ENCODE data around the gene GPR137.
A peak's percentile ranks its signal among the peaks of the same experiment; 100 is the strongest.

The GPR137 gene

DNA sequence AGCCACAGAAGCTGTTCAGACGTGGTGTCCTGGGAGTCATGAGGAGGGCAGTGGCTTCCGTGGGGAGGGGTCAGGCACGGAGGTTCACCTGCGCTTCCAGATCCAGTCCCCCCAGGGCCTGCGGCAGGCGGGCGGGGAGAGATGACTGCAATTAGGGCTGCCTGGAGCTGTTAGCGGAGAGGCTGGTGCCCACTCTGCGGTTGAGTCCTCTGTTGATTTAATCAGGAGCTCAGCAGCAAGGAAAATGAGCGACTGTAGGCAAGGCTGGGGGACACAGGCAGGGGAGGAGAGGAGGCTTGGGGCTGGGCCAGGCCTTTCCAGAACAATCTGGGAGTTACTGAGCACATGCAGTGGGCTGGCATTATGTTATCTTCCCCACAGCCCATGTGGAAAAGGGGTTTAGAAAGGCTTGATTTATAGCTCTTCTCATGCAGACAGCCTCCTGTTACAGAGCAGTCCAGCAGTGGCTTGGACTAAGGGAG, 21.2 kb upstream of the GPR137 start:
- DNase-seq, result no peak

DNA sequence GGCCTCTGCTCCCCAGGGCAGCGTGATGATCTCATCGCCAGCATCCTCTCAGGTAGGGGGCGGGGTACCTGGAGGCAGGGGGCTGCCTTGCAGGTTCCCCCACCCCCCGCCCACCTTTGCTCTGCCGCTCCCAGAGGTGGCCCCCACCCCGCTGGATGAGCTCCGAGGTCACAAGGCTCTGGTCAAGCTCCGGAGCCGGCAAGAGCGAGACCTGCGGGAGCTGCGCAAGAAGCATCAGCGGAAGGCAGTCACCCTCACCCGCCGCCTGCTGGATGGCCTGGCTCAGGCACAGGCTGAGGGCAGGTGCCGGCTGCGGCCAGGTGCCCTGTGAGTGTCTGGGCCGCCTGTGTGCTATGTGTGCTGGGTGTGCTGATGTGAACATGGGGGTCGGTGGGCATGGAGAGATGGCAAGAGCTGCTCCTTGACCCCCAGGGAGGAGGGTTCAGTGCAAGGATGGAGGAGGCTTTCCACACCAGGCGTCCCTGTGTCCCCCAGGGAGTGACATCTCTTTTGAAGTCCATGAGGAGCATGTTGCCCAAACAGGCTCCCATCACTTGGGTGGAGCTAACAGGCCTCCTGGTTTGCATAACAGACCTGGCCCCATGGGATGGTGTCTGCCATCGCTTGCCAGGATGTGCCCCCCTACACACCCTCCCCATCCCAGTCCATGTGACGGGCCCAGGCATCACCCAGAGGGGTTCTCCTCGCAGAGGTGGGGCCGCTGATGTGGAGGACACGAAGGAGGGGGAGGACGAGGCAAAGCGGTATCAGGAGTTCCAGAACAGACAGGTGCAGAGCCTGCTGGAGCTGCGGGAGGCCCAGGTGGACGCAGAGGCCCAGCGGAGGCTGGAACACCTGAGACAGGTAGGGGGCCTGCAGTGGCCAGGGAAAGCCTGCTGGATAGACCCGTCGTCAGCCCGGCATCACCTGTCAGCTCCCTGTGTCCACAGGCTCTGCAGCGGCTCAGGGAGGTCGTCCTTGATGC, 20.2 kb upstream of the GPR137 start:
- no peak for DNase-seq

DNA sequence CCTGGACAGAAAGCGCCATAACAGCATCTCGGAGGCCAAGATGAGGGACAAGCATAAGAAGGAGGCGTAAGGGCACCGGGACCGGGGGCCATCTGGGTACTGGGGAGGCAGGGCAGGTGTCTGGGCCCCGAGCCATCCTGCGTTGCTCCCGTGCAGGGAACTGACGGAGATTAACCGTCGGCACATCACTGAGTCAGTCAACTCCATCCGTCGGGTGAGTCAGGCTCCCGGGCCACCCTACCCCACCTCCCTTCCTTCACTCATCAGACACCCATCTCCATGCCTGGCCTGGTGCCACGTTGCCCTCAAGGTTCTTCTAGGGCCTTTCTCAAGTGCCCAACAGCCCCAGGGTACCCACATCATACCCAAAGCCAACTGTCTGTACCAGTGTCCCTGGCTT, 19.3 kb upstream of the GPR137 start:
- DNase-seq, result no peak

DNA sequence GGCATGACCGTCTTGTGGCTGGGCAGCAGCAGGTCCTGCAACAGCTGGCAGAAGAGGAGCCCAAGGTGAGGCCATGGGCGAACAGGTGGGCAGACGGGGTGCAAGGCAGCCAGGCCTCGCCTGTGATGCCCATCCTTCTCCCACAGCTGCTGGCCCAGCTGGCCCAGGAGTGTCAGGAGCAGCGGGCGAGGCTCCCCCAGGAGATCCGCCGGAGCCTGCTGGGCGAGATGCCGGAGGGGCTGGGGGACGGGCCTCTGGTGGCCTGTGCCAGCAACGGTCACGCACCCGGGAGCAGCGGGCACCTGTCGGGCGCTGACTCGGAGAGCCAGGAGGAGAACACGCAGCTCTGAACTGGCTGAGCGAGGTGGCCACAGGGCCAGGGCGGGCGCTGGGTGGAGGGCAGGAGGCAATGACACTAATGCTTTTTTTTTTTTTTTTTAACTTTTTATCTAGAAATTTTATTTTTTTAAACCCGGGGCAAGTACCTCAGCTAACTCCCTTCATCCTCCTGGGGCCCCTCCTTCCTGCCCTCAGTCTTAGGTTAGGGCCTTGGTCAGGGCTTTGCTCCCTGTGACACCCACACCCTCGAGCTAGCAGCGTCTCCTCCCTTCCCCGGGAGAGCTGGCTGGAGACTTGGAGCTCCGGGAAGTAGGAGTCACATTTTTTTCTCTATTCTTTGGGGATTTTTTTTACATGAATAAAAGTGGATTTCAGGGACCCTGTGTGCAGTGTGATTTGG, 18.3 kb upstream of the GPR137 start:
- no peak for DNase-seq

DNA sequence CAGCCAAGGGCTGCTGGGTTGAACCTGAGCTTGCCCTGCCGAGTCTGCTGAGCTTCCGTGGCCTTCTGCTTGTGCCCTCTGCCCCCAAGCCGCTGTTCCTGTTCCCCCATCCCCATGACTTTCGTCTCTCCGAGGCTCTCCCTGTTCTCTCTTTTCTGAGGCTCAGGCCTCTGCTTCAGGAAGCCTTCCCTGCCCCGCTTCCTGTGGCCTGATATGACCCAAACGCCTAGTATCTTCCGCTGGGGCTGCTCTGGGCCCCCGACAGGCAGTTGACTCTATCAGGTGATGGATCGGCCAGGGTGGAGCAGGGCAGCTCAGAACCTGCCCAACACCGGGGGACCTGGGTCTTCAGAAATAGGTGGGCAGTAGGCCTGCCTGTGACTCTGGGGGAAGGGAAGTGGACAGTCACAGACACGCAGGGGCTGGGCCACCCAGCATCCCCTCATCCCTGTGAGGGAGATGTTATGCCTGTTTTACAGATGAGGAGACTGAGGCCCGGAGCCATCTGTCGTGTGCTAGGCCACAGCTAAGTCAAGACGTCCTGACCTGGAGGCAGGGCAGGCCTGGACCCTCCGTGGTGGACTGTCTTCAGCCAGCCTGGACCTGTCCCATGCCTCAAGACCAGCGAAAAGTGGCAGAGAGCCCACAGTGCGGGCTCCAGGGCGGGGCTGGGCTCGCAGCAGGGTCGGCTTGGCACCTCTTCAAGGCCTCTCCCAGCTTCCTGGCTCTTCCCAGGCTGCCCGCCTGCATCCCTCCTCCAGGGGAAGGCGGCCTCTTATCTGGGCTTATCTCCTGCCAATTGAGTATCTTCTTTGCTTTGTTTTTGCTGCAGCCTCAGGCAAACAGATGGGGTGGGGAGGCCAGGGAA, 17.4 kb upstream of the GPR137 start:
- no peak for DNase-seq

DNA sequence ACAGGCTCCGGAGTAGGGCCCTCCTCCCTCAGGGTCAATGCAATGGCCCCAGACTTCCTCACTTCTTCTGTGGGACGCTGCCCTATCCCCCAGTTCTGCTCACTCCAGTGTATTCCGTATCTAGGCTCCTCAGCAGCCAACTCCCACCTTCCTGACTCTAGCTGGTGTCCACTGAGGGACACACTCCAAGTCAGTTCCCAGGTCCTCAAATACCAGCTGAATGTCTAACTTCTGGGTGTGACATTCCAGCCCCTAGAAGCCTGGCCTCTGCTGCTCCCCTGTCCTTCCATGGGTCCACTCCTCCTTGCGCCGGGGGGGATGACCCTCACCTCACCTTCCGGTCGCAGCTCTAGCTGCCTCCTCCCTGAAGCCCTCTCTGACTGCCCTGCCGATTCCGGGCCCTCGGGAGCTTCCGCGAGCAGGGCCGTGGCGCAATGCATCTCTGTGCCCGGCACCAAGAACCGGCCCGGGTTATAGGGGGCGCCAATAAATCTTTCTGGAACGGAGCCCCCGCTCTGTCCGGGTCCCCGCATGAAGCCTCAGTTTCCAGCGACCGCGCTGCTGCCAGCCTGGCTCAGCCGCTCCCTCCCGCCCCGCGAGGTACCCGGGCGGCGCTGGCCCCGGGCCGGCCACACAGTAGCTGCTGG, 16.6 kb upstream of the GPR137 start:
- no peak for DNase-seq

DNA sequence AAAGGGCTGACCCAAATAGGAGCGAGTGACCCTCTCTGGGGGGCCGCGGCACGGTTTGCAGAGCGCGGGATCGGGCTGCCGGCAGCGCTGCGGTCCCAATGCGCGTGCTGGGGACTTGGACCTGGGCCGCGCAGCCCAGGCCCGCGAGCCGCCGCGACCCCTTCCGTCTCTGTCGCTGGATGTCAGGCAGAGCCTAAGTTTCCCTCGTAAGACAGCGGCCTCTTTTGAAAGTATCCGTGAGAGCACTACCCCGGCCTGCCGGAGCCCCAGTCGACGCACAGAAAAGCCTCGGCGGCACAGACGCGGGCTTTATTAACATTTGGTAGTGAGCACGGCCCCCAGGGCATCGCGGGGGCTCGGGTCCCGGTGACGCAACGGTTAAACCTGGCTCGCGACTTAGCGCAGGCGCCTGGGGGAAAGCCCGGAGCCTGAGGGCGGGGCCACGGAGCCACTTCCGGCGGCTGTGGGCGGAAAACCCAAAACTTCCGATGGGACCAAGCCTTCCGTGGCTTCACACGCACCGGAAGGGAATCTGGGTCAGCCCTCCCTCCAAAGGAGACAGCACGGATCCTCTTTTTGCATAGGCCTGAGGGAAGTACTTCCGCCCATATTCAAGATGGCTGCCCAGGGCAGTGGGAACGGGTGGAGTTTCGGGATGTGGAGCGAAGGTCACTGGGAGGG, 16.0 kb upstream of the GPR137 start:
- DNase-seq, result peak; percentile 96

DNA sequence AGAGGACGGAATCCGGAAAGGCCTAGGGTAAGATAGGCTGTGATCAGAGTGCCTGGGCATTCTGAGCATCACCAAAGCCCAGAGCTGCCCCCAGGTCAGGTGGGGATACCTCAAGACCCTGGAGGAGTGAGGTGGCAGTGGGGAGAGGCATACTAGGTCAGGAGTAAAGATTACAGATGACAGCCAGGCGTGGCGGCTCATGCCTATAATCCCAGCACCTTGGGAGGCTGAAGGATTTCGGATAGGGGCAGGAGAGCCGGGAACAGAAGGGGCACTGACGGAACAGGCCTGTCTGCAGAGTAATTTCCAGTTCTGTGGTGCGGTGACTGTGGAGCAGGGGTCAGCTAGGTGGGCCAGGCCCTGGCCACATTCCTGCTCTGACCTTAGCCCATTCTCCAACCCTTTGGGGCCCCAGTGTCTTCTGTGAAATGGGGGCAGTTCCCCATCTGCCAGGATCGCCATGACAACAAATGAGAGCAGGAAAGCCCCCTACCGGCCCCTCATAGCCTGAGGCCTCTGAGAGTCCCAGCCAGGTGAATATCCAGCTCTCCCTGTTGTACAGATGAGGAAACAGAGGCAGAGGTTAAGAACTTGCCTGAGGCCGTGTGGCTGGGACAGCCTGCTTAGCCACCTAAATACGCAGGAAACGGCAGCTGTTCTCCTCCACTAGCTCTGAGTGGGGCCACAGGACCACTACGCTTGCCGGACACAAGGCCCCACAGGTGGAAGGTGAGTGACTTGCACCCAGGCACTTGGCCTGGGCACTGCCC, 10.4 kb upstream of the GPR137 start:
- DNase-seq, result no peak

DNA sequence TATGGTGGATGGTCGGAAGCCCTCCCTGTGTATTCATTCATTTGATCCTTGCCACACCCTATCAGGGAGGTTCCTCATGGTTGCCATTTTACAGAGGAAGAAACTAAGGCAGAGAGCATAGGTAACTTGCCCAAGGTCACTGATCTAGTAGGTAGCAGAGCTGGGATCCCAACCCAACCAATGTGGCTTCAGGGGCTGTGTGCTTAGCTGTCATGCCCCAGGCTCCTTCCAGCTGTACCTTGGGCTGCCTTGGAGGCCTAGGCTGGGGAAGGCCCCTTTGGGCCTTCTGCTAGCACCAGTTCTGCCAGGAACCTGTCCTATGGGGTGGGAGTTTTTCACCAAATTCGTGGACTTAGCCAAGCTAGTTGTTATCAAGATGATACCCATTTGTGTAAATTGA, 9.8 kb upstream of the GPR137 start:
- DNase-seq, result no peak

DNA sequence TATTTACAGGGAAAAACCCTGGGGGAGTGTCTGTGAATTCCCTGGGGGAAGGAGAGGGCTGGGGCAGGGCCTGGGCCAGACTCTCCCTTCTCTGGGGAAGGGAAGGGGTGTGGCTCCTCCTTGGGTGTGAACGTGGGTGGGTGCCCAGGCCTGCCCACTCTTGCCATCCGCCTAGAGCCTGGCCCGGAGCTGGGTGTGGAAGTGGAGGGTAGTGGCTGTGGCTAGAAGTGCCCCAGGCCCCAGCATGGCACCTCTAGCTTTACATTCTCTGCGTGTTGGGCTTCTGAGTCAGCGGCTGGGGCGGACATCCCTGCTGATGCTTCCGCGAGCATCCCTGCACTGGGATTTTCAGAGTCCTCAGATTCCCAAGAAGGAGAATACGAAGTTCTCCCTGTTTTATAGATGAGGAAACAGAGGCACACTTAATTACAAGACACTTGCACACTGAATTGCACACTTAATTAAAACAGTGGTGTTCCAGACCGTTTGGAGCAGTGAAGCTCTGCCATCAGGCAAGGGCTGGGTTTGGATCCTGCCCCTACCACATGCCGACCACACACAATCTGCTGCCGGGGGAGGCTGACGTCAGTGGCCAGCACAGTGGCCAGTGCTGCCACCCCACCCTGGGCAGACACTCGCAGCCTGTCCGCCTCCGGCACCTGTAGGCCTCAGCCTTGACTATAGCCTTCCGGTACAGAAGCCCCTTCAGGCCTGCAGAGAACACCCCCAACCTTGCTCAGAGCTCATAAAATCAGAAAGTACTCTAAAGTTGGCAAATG, 8.8 kb upstream of the GPR137 start:
- DNase-seq, result no peak

DNA sequence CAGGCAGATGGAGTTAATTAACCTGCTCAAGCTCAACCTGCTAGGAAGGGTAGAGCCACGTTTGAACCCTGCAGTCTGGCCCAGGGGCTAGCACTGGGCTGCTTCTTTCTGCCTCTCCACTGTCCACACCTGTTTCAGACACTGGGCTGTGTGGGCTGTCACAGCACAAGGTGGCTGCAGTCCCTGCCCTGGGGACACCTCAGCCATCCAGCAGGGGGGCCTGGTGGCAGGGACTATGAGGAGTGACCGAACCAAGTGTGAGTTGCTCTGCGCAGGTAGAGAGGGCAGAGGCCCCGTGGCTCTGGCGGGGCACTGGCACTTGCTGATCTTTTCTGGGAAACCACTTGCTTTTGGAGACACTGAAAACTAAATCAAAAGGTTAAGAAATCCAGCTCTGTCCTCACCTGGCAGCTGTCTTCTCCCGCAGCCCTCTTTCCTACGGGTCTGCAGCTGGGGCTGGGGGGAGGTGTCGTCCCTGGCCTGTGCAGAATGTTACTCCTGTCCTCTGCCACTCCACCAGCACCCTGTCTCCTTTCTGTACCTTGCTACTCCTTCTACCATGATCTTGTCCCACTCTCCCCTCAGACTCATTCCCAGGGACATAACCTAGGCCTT, 7.0 kb upstream of the GPR137 start:
- no peak for DNase-seq

DNA sequence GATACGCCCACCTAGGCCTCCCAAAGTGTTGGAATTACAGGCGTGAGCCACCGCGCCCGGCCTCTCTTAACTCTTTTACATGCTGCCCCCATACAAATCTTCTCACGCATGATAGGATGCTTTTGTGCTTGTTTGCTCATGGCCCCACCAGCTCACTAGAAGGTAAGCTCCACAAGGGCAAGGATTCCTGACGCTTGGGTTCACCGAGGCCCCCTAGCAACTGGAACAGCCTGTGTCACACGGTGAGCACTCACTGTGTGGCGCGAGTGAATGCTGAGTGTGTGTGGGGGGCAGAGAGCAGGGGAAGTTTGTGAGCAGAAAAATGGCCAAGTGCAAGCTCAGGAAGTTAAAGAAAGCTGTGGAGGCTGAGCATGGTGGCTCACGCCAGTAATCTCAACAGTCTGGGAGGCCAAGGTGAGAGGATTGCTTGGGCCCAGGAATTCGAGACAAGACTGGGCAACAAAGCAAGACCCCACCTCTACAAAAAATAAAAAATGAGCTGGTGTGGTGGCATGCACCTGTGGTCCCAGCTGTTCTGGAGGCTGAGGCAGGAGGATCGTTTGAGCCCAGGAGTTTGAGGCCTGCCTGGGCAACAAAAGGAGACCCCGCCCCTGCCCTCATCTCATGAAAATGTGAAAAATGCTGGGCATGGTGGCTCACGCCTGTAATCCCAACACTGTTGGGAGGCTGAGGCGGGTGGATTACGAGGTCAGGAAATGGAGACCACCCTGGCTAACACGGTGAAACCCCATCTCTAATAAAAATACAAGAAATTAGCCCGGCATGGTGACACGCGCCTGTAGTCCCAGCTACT, 3.5 kb upstream of the GPR137 start:
- no peak for DNase-seq

DNA sequence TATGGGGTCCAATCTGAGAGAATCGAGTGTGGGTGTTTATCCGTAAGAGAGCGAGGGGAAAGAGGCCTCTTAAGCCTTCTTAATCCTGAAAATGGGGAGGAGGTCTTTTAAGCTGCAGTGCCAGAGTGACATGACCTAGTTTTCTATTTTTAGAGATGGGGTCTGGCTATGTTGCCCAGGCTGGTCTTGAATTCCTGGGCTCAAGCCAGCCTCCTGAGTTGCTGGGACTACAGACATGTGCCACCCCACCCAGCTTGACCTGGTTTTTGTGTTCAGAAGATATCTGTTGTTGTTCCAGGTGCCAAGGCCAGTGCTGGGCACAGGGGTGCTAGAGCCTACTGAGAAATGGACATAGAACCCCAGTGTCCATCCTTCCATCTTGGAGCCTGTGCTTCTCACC, 2.6 kb upstream of the GPR137 start:
- no peak for DNase-seq

DNA sequence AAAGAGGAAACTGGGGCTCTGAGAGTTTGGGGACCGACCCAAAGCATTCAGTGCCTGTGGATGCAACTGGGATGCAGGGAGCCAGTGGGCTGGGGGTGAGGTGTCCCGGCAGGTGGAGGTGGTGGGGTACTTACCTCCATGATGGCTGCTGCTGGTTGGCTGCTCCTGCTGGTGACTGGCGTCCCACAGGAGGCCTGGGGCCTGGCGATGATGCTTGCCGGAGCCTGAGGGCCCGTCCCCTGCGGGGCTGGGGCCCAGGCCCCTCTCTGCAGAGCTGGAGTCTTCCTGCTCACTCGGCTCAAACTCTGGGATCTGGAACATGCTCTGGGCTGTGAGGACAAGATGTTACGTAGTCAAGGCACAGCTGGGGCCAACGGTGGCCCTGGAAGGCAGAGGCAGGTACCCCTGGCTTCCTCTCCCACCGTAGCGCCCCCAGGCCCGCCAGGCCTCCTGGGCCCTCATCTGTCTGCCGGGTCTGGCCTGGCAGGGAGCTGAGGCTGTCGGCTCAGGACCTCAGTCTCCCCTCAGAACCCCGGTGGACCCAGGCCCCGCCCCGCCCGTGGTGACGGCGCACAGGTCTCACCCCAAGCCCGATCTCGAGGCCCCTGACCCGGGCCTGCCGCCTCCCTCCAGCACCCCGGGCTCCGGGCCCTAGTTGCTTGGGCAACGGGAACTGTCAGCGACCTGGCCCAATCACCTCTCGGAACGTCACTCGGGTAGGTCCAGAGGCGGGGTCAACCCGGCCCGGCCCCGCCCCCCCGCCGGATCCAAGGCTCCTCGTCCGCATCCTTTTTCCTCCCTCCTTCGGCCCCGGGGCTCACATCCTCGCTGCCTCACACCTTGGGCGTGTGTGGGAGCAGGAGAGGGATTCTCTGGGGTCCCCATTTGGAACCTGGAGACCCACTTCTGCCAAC, 1.3 kb upstream of the GPR137 start, which contains the start of gene BAD:
Gene BAD, minus strand, starts transcription at position 618 of the 914 bp plus-strand sequence. Its CDS starts 297 bp downstream, at position 321.
- peak; percentile 90 for DNase-seq

DNA sequence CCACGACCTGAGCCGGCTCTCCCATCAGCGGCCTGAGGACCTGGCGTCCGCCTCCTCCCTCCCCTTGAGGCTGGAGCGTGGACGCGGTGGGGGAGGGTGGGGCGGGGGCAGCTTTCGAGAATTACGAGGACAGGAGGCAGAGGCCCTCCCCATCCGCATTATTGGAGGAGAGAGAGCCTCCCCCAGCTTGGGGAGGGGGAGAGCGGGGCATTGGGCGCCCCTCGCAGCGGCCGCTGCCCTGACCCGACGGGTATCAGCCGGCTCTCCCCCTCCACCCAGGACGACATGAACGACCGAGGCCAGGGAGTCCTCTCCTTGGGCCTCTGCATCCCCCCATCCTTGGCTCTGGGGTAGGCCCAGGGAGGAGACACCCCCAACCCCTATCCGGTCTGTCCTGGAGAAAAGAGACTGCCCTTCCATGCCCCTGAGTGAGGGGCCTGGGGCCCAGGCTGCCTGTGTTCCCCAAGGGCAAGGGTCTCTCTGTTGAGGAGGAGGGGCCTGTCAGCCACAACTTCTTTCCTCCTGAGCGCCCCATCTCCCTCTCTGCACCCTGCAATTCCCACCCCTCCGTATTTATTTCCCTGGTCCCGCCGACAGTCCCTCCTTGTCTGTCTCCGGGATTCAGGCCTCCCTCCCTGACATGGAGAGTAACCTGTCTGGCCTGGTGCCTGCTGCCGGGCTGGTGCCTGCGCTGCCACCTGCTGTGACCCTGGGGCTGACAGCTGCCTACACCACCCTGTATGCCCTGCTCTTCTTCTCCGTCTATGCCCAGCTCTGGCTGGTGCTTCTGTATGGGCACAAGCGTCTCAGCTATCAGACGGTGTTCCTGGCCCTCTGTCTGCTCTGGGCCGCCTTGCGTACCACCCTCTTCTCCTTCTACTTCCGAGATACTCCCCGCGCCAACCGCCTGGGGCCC, 495 bp downstream of the GPR137 start:
- DNase-seq, result no peak

DNA sequence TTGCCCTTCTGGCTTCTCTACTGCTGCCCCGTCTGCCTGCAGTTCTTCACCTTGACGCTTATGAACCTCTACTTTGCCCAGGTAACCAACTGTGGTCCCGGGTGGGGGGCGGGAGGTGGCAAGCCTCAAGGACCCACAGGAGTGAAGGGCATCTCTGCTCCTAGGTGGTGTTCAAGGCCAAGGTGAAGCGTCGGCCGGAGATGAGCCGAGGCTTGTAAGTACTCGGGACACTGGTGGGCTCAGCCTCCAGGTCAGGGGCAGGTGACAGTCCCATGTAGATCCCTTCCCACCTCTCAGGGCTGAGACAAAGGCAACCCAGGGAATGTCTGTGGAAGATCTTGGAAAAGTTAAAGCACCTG, 1.1 kb downstream of the GPR137 start:
- DNase-seq, result no peak

All from activated CD4-positive, alpha-beta T cell treated with anti-CD3 and anti-CD28 coated beads, Interleukin-2, amount 50 U/mL, for 1 hour (primary cell).